IMR-90 (cell line): Measurements from ENCODE around the gene TMEM144. TPM values are rescaled to one million over a fixed set of nuclear protein-coding genes. Genes with fewer than 3 reads are reported as not detected.

Experiments used
- ATAC-seq: fragments of 200-7000 bp; cut with Tn5 transposase; 2 replicates; pipeline ENCODE4 v1.9.1; 2020; ENCODE audit warnings: low read depth, mild to moderate bottlenecking, moderate library complexity
- BruUV-seq: library from RNA; stranded (reverse); fragments of 400-500 nt; replicated peaks from 2 replicates; lab custom pipeline; 2021; lab: Mats Ljungman, UMichigan
- CTCF ChIA-PET: fragments of 300-600 bp; formaldehyde crosslinking; extraction: SDS; loops from one replicate; lab custom pipeline; 2021; ENCODE audit warnings: antibody characterized with exemption; lab: Yijun Ruan, JAX
- POLR2A ChIA-PET: fragments of 300-600 bp; sonication (Branson Sonifier 250); formaldehyde crosslinking; loops from one replicate; lab custom pipeline; 2022; ENCODE audit warnings: antibody characterized with exemption; ENCODE audit not compliant: unreplicated experiment; lab: Charles Lee
- DNase-seq: peaks from one replicate; pipeline ENCODE4 v3.0.0; 2013
- H2AFZ ChIP-seq: replicated peaks from 2 replicates; pipeline ENCODE3; 2013; ENCODE audit warnings: low read length, mild to moderate bottlenecking; ENCODE audit not compliant: poor library complexity
- H2AK5ac ChIP-seq: 2 replicates; pipeline ENCODE4 v1.6.1; 2013; ENCODE audit warnings: low read depth, low read length, inconsistent platforms
- H2AK9ac ChIP-seq: replicated peaks from 2 replicates; pipeline ENCODE3; 2013; ENCODE audit warnings: mild to moderate bottlenecking, low read depth, low read length, moderate library complexity; ENCODE audit not compliant: poor library complexity
- H2BK120ac ChIP-seq: 2 replicates; pipeline ENCODE4 v1.6.1; 2013; ENCODE audit warnings: low read depth, low read length, inconsistent platforms
- H2BK15ac ChIP-seq: 3 replicates; pipeline ENCODE4 v1.6.1; 2013; ENCODE audit warnings: low read depth, low read length, inconsistent platforms
- H2BK20ac ChIP-seq: 2 replicates; pipeline ENCODE4 v1.6.1; 2013; ENCODE audit warnings: low read depth, mild to moderate bottlenecking, inconsistent platforms, low read length, moderate library complexity
- H2BK5ac ChIP-seq: 2 replicates; pipeline ENCODE4 v1.6.1; 2013; ENCODE audit warnings: mild to moderate bottlenecking, low read depth, low read length, inconsistent platforms; ENCODE audit not compliant: poor library complexity, severe bottlenecking
- H3K14ac ChIP-seq: replicated peaks from 2 replicates; pipeline ENCODE4 v1.6.1; 2013; ENCODE audit warnings: low read depth, low read length, inconsistent platforms
- H3K18ac ChIP-seq: 2 replicates; pipeline ENCODE4 v1.6.1; 2013; ENCODE audit warnings: low read depth, low read length, control low read depth
- H3K23ac ChIP-seq: 2 replicates; pipeline ENCODE4 v1.6.1; 2013; ENCODE audit warnings: low read depth, low read length, inconsistent platforms
- H3K27ac ChIP-seq: 2 replicates; pipeline ENCODE4 v1.5.1; 2013; ENCODE audit warnings: mild to moderate bottlenecking, control low read depth, low read length; ENCODE audit not compliant: insufficient read depth
- H3K27me3 ChIP-seq: 2 replicates; pipeline ENCODE4 v1.6.1; 2013; ENCODE audit warnings: low read length; ENCODE audit not compliant: control insufficient read depth, insufficient read depth
- H3K36me3 ChIP-seq: 2 replicates; pipeline ENCODE4 v1.6.1; 2013; ENCODE audit warnings: low read length, mixed read lengths; ENCODE audit not compliant: control insufficient read depth, insufficient read depth
- H3K4ac ChIP-seq: 2 replicates; pipeline ENCODE4 v1.6.1; 2013; ENCODE audit warnings: low read depth, low read length, inconsistent platforms
- H3K4me1 ChIP-seq: 2 replicates; pipeline ENCODE4 v1.6.1; 2013; ENCODE audit warnings: low read length, mixed read lengths; ENCODE audit not compliant: control insufficient read depth, insufficient read depth
- H3K4me2 ChIP-seq: 2 replicates; pipeline ENCODE4 v1.6.1; 2013; ENCODE audit warnings: low read depth, mild to moderate bottlenecking, control low read depth, low read length, moderate library complexity
- H3K4me3 ChIP-seq: 2 replicates; pipeline ENCODE4 v1.5.1; 2013; ENCODE audit warnings: low read depth, mild to moderate bottlenecking, control low read depth, low read length, moderate library complexity; ENCODE audit not compliant: insufficient read depth
- H3K56ac ChIP-seq: 2 replicates; pipeline ENCODE4 v1.6.1; 2013; ENCODE audit warnings: low read length, inconsistent platforms; ENCODE audit not compliant: insufficient read depth; ENCODE audit errors: extremely low read depth
- H3K79me1 ChIP-seq, 2 experiments: 2 replicates each; pipeline ENCODE4 v1.6.1; 2013; ENCODE audit warnings: low read length in 2 of 2, inconsistent platforms in 1 of 2, low read depth in 1 of 2
- H3K9ac ChIP-seq: 2 replicates; pipeline ENCODE4 v1.6.1; 2013; ENCODE audit warnings: low read depth, low read length, control low read depth
- H3K9me1 ChIP-seq: 2 replicates; pipeline ENCODE4 v1.6.1; 2013; ENCODE audit warnings: low read length, inconsistent platforms; ENCODE audit not compliant: insufficient read depth
- H3K9me3 ChIP-seq: 2 replicates; pipeline ENCODE4 v1.6.1; 2013; ENCODE audit warnings: low read length; ENCODE audit not compliant: control insufficient read depth, insufficient read depth
- H4K20me1 ChIP-seq: 2 replicates; pipeline ENCODE4 v1.6.1; 2013; ENCODE audit warnings: low read length, inconsistent platforms; ENCODE audit not compliant: insufficient read depth
- H4K5ac ChIP-seq: 2 replicates; pipeline ENCODE4 v1.6.1; 2013; ENCODE audit warnings: mild to moderate bottlenecking, low read depth, low read length, control low read depth
- H4K8ac ChIP-seq, 2 experiments: 2 replicates each; pipeline ENCODE4 v1.6.1; 2013; ENCODE audit warnings: low read depth in 2 of 2, low read length in 2 of 2, control low read depth in 1 of 2, inconsistent platforms in 1 of 2
- H4K91ac ChIP-seq: 2 replicates; pipeline ENCODE4 v1.6.1; 2013; ENCODE audit warnings: low read depth, low read length, inconsistent platforms; ENCODE audit not compliant: insufficient read depth
- BHLHE40 ChIP-seq: fragments of 150-350 bp; IDR thresholded peaks from 2 replicates; pipeline ENCODE4 v1.6.1; 2016; ENCODE audit warnings: mild to moderate bottlenecking, low read depth, low read length
- CEBPB ChIP-seq: IDR thresholded peaks from 2 replicates; pipeline ENCODE4 v1.6.1; 2012; ENCODE audit warnings: low read depth, low read length, improper control_type of control experiment
- CHD1 ChIP-seq: IDR thresholded peaks from 2 replicates; pipeline ENCODE4 v1.6.1; 2012; ENCODE audit warnings: low read depth, low read length, improper control_type of control experiment
- FOS ChIP-seq: fragments of 150-350 bp; IDR thresholded peaks from 2 replicates; pipeline ENCODE4 v1.6.1; 2016; ENCODE audit warnings: low read depth, low read length
- MAZ ChIP-seq: IDR thresholded peaks from 2 replicates; pipeline ENCODE4 v1.6.1; 2012; ENCODE audit warnings: low read depth, mild to moderate bottlenecking, low read length, improper control_type of control experiment, moderate library complexity, borderline replicate concordance
- RAD21 ChIP-seq: IDR thresholded peaks from 2 replicates; pipeline ENCODE4 v1.6.1; 2012; ENCODE audit warnings: low read length, improper control_type of control experiment
- RCOR1 ChIP-seq: IDR thresholded peaks from 2 replicates; pipeline ENCODE4 v1.6.1; 2012; ENCODE audit warnings: mild to moderate bottlenecking, low read length, improper control_type of control experiment; ENCODE audit not compliant: insufficient replicate concordance
- RFX5 ChIP-seq: IDR thresholded peaks from 2 replicates; pipeline ENCODE4 v1.8.0; 2012; ENCODE audit warnings: low read depth, mild to moderate bottlenecking, low read length, moderate library complexity
- SMC3 ChIP-seq: fragments of 150-350 bp; IDR thresholded peaks from 2 replicates; pipeline ENCODE4 v1.6.1; 2016; ENCODE audit warnings: low read depth, mild to moderate bottlenecking, antibody characterized with exemption, low read length, moderate library complexity
- WGBS, 2 experiments: methylation state at CpG; one replicate each; pipeline versions ENCODE4 v1.1.5 to v1.1.7; 2013; ENCODE audit warnings: missing lambda C conversion rate in 2 of 2; ENCODE audit not compliant: insufficient read length in 1 of 2; ENCODE audit errors: extremely low coverage in 2 of 2; 5-methylcytosine and 5-hydroxymethylcytosine counted together
- dilution Hi-C: fragments of 300-500 bp; cut with HindIII; formaldehyde crosslinking; loops from one replicate; pipeline ENCODE4 v1.14.3; 2018; ENCODE audit warnings: low sequenced_read_pairs; ENCODE audit not compliant: unreplicated experiment
- in situ Hi-C: fragments of 300-500 bp; cut with MboI; formaldehyde crosslinking; loops from 3 replicates; pipeline ENCODE4 v1.14.3; 2019; ENCODE audit warnings: low sequenced_read_pairs, inconsistent platforms, mixed read lengths
- intact Hi-C: fragments of 100-400 bp; cut with micrococcal nuclease; formaldehyde crosslinking; loops from 2 replicates; pipeline ENCODE4 v1.10.0; 2022
- polyA plus RNA-seq, 3 experiments: library from polyadenylated mRNA; depleted of rRNA; stranded (reverse); fragments of >200 nt; gene quantifications; 2 replicates each; pipeline ENCODE4 v1.2.3, GENCODE V29; 2012; ENCODE audit warnings: low replicate concordance in 1 of 3
- total RNA-seq: library from RNA; depleted of rRNA; stranded (reverse); fragments of >200 nt; gene quantifications from 2 replicates; pipeline ENCODE4 v1.2.3, GENCODE V29; 2012
- TF ChIP-seq, protein P1 (sequence below): conservative IDR thresholded peaks from 2 replicates; pipeline ENCODE4 v1.5.1; 2012; ENCODE audit warnings: mild to moderate bottlenecking, low read depth, low read length, improper control_type of control experiment
- TF ChIP-seq, protein P2 (sequence below): fragments of 150-350 bp; IDR thresholded peaks from 2 replicates; pipeline ENCODE4 v1.6.1; 2017; ENCODE audit warnings: mild to moderate bottlenecking, antibody characterized with exemption, low read length, low read depth

The TMEM144 gene
- total and polyA plus RNA-seq, 2 of the 4 experiments (the other 2 are of a cell fraction), result 0.58 to 2.2 TPM

DNA sequence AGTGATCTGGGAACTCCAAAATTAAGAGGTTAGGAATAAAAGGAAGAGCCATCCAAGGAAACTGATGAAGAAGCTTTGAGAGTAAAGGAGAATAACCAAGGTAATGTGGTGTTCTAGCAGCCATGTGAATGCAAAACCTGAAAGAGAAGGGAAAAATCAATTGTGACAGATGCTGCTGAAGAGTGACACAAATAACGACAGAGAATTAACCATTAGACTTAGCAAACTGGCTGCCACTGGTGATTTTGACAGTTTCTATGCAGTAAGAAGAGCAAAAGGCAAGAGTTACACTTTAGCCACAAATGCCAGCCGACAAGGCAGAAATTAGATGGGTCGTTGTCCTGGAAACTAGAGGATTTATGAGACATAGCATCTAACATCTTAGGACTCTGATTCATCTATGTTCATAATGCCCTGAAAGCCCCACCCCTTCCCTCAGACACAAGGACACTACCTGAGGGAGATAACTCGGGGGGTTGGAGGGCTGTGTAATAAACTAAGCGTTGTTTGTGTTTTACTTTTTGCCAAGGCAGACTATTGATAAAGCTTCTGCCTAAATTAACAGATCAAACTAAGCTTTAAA lies 13.0 kb upstream of the TMEM144 start:
- Histone ChIP-seq H3K4me1 (no peaks in the 10 kb centered on the region), H2AFZ (no peak overlapping the region), H3K4me3 (no peak overlapping the region), H2BK5ac (no peak overlapping the region), H3K9me1 (no peaks in the 10 kb centered on the region), H3K14ac (no peak overlapping the region), H2BK120ac (no peak overlapping the region), H3K18ac (no peak overlapping the region), H2BK20ac (no peak overlapping the region), H3K27ac (no peak overlapping the region), H2AK9ac (no peak overlapping the region), H3K27me3 (peaks cover 9% of the 10 kb centered on the region), H3K36me3 (no peaks in the 10 kb centered on the region), H3K4me2 (no peak overlapping the region), H3K9ac (no peak overlapping the region), H3K4ac (no peak overlapping the region), H4K20me1 (no peaks in the 10 kb centered on the region), H3K56ac (no peak overlapping the region), H4K8ac (no peak overlapping the region), H3K23ac (no peak overlapping the region), H3K9me3 (no peaks in the 10 kb centered on the region), H2BK15ac (no peak overlapping the region), H4K91ac (no peak overlapping the region), H3K79me1 (no peaks in the 10 kb centered on the region), H2AK5ac (no peak overlapping the region), H4K5ac (no peak overlapping the region)
- DNase-seq (no peak), ATAC-seq (no peak)
- intact Hi-C loops (no loop called here), dilution Hi-C loops (loop anchor here (25.0 kb wide), 1 partner anchor 185 kb away; no protein-coding TSS in a partner anchor), in situ Hi-C loops (loop anchor here (25.0 kb wide), 1 partner anchor 985 kb away; the partner anchor contains the start of gene GRIA2)
- ChIA-PET CTCF (interaction anchor here (0.7 kb wide), 1 partner anchor 229 kb away, joined by 3 read pairs; no protein-coding TSS in a partner anchor), POLR2A (no interaction called here)
- 80% methylated on average over 1 of the region's 5 CpGs; no CpG with 5 or more reads in 1 of the 2 experiments for WGBS, 2 experiments
- TF ChIP-seq SMC3 (no peak), RCOR1 (no peak), CHD1 (no peak), CEBPB (no peak), MAZ (no peak), FOS (no peak), RFX5 (no peak), RAD21 (no peak), BHLHE40 (no peak)
- TF ChIP-seq, protein P1, sequence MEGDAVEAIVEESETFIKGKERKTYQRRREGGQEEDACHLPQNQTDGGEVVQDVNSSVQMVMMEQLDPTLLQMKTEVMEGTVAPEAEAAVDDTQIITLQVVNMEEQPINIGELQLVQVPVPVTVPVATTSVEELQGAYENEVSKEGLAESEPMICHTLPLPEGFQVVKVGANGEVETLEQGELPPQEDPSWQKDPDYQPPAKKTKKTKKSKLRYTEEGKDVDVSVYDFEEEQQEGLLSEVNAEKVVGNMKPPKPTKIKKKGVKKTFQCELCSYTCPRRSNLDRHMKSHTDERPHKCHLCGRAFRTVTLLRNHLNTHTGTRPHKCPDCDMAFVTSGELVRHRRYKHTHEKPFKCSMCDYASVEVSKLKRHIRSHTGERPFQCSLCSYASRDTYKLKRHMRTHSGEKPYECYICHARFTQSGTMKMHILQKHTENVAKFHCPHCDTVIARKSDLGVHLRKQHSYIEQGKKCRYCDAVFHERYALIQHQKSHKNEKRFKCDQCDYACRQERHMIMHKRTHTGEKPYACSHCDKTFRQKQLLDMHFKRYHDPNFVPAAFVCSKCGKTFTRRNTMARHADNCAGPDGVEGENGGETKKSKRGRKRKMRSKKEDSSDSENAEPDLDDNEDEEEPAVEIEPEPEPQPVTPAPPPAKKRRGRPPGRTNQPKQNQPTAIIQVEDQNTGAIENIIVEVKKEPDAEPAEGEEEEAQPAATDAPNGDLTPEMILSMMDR, result no peak
- TF ChIP-seq, protein P2, sequence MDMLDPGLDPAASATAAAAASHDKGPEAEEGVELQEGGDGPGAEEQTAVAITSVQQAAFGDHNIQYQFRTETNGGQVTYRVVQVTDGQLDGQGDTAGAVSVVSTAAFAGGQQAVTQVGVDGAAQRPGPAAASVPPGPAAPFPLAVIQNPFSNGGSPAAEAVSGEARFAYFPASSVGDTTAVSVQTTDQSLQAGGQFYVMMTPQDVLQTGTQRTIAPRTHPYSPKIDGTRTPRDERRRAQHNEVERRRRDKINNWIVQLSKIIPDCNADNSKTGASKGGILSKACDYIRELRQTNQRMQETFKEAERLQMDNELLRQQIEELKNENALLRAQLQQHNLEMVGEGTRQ, result no peak
- BruUV-seq, result no TSS peak
